Amniotic epithelial cell (primary cell): ENCODE data around the gene EXOC3L1.
A peak's percentile ranks its signal among the peaks of the same experiment; 100 is the strongest.

Experiments
- DNase-seq: peaks from one replicate; pipeline ENCODE4 v3.0.0-alpha.2; 2010; ENCODE audit warnings: low read depth

Gene EXOC3L1

DNA sequence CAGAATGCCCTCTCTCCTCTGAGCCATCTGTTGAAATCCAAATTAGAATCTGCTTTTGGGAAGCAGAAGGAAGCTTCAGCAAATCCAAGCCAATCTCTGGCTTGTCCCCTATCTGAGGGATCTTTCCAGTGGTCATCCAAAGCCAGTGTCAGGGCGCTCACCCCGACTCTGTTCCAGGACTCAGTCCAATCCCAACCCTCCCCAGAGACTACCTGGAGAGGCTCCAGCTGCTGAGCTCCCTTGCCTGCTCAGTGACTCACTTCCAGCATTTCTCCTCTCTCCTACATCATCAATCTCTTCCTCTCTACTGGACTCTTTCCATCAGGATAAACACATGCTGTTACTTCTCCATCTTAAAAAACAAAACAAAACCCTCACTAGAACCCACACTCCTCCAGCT is 8.6 kb downstream of the EXOC3L1 start:
- DNase-seq: peak; percentile 87

DNA sequence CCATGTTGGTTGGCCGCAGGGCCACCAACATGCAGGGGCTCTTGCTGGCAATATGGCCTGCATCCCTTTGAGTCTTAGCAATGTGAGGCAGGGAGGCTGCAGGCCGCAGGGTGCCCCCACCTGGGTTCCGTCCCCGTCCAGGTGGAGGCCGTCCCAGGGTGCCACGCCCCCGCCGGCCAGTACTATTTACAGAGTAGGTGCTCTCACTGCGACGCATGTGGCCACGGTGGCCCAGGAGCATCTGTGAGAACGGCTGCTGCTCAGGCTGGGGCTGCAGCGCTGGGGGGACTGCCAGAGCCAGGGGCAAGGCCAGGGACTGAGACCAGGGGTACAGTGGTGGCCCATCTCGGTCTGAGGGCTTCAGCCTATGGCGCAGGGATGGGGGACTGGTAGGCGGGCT is 9.8 kb downstream of the EXOC3L1 start:
- no peak for DNase-seq

- DNase-seq: no peak
Measured at GRCh38 chr16:67179421-67180080, 10.4 kb downstream of the EXOC3L1 start.

DNA sequence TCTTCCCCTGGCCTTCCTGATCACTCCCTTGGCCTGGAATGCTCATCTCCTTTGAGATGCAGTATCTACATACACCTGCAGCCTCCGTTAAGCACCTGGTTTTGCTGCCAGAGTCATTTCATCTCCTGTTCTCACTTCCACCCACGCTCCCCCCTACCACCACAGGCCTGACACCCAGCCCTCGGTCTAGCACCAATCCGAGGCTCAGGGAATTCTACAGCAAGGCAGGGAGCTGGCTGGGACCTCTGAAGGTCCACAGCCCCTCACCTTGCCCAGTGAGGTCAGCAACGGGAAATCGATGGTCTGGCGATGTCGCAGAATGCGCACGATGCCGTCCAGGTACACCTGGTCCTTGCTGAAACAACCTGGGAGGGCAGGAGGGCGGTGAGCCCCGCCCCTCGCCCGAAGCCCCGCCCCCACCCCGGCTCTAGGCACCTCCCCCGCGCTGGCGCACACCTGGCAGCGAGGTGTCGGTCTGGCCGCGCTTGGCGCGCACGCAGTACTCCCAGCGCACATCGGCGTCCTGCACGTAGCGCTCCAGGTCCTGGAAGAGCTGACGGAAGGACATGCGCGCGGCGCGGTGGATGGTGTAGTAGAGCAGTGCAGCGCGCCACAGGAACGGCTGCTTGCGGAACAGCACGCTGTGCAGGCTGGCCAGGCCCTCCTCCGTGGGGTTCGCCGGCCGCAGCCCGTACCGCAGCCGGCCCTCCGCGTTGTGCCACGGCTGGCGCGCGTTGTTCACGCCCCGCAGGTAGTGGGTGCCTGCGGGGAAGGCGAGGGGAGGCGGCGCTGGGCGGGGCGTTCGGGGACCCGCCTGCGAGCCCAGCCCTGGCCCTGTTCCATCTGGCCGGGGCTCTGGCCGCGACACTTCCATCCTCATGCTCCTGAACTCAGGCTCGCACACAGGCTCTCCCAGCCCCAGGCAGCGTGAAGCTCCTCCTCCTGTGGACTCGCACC is 11.9 kb downstream of the EXOC3L1 start:
- DNase-seq: peak; percentile 58

- DNase-seq: no peak
Measured at GRCh38 chr16:67176662-67177061, 13.3 kb downstream of the EXOC3L1 start.

DNA sequence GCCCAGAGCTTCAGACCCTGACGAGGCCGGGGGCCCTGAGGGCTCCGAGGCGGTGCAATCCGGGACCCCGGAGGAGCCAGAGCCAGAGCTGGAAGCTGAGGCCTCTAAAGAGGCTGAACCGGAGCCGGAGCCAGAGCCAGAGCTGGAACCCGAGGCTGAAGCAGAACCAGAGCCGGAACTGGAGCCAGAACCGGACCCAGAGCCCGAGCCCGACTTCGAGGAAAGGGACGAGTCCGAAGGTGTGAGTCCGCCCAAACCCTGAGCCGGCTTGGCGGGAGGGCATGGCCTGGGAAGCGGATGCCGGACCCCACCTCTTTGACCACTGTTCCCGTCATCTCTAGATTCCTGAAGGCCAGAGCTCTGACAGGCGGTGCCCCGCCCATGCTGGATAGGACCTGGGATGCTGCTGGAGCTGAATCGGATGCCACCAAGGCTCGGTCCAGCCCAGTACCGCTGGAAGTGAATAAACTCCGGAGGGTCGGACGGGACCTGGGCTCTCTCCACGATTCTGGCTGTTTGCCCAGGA is 15.2 kb downstream of the EXOC3L1 start:
- DNase-seq: no peak

DNA sequence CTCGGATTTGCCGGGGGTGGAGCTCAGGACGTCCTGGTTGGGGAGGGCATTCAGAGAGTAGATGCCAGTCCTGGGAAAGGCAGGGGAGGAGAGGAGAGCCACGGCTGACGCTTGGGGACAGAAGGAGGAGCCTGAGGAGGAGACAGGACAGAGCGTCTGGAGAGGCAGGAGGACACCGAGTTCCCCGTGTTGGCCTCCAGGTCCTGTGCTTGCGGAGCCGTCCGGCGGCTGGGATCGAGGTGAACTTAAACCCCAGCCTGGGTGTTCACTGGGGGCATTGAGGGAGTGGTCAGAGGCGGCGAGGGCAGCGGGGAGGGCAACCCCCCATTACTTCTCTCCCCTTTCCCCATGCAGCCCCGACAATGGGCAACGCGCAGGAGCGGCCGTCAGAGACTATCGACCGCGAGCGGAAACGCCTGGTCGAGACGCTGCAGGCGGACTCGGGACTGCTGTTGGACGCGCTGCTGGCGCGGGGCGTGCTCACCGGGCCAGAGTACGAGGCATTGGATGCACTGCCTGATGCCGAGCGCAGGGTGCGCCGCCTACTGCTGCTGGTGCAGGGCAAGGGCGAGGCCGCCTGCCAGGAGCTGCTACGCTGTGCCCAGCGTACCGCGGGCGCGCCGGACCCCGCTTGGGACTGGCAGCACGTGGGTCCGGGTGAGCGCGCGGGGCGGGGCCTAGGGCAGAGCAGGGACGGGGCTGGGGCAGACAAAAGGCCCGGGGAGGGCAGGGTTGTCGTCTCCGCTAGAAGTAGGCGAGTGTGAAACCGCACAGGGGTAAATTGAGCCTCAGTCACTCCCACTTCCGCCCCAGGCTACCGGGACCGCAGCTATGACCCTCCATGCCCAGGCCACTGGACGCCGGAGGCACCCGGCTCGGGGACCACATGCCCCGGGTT is 15.9 kb downstream of the EXOC3L1 start:
- DNase-seq: peak; percentile 84

- no peak for DNase-seq
Measured at GRCh38 chr16:67173323-67173722, 16.6 kb downstream of the EXOC3L1 start.

- peak; percentile 39 for DNase-seq
Measured at GRCh38 chr16:67170949-67171649, 18.8 kb downstream of the EXOC3L1 start.

DNA sequence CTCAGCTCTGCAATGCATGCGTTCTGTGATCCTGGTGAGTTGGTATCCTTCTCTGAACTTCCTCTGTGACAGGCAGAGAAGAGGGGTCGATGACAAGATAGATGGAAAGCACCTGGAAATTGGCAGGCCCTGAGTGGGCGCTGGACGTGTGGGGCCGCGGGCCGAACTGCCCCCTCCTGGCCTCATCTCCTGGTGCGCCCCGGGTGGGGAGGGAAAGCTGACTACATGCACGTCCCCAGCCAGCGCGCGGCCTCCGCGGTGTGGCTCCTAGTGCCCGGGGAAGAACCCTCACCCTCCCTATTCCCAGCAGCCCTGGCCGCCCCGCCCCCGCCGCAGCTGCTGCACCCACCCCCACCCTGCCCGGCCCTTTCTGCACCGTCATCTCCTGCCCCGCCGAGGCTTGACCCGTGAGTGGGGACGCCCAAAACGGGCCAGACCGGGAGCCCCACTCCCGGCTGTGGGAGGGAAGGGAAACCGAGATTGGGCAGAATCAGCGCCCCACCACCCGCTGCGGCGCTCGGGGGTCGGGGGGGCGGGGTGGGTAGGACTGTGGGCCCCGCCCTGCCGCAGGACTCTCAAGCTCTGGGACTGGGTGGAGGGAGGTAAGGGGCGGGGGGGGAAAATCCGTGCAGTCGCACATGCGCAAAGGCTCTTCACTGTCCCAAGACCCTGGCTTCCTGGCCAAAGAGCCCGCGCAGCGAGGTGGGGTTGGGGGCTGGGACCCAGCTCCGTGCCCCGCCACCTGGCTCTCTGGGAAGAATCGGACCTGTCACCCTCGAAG is 19.6 kb downstream of the EXOC3L1 start, which contains the start of gene NOL3:
TSS of gene NOL3 (plus strand) at position 371 of the 781 bp plus-strand sequence.
- DNase-seq: peak; percentile 75

DNA sequence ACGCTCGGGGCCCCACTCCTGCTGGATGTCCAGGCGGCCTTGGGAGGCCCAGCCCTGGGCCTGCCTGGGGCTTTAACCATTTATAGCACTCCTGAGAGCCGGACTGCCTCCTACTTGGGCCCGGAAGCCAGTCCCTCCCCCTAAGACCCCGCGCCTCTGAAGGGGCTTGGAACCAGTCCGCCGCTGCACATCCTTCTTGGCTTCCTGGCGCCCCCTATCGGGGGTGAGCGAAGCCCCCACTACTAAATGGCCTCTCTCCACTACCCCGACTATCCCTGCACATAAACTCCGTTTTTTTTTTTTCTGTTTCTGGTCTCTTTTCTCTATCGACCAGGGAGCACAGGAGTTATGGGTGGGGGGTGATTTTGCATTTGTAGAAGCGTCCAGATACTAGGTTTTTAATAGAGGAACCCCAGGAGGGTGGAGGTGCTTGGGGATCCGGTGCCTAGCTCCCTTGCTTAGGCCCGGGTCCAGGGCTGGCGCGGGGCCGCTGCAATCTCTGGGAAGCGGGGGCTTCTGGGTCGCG is 20.2 kb downstream of the EXOC3L1 start:
- DNase-seq: no peak

DNA sequence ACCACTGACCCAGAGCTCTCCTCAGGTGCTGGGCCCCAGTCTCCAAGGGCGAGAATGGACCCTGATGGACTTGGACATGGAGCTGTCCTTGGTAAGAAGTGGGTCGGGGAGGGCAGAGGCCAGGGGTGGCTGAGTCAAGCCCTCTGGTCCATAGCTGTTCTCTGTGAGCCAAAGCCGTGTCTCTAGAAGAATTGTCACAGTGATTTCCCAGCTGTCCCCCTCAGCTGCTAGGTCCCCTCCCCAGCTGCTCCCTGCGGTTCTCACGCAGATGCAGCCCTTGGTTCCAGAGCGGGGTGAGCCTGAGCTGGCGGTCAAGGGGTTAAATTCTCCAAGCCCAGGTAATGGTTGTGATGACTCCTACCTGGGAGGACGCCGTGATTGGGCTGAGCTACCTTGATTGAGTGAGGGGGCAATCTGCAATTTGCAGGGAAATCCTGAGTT is 20.9 kb downstream of the EXOC3L1 start:
- no peak for DNase-seq

DNA sequence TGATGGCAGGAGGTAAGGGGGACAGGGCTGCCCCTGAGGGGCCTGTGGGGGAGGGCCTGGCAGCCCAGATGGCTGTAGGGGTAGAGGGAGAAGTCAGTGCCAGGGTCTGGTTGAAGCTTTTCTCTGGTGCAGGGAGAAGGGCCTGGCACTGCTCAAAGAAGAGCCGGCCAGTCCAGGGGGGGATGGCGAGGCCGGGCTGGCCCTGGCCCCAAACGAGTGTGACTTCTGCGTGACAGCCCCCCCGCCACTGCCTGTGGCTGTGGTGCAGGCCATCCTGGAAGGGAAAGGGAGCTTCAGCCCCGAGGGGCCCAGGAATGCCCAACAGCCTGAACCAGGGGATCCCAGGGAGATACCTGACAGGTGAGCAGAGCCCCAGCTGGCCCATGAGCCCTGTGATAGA is 22.3 kb downstream of the EXOC3L1 start:
- no peak for DNase-seq

DNA sequence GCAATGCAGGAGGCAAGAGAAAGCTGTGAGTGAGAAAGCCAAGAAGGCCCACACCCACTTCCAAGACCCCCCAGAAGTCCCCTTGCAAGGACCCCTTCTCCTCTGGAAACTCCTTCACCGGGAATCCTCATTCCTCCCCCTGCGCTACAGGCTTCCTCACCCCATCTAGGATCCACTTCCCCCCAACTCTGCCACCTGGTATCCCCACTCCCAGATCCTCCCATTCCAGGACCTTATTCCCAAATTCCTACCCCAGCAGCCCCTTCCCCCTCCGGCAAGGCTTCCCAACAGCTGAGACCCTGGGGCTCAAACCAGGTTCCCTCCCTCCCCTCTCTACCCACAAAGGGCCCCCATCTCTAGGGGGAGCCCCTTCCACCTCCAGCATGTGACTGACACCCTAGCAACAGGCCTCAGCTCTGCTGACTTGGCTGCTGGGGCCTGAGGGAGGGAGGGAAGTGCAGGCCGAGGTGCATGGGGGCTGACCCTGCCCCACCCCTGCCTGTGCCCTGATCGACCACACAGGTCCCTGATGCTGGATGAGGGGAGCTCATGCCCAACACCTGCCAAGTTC is 23.3 kb downstream of the EXOC3L1 start:
- DNase-seq: no peak

- no peak for DNase-seq
Measured at GRCh38 chr16:67166110-67166547, 23.8 kb downstream of the EXOC3L1 start.

GRCh38 chr16:67165121-67166078 is 24.5 kb downstream of the EXOC3L1 start:
- no peak for DNase-seq

GRCh38 chr16:67164599-67165061 is 25.3 kb downstream of the EXOC3L1 start, which contains the start of gene HSF4:
TSS of gene HSF4 (plus strand) at chr16:67164745. CDS start at chr16:67164812, 67 bp downstream.
- no peak for DNase-seq

DNA sequence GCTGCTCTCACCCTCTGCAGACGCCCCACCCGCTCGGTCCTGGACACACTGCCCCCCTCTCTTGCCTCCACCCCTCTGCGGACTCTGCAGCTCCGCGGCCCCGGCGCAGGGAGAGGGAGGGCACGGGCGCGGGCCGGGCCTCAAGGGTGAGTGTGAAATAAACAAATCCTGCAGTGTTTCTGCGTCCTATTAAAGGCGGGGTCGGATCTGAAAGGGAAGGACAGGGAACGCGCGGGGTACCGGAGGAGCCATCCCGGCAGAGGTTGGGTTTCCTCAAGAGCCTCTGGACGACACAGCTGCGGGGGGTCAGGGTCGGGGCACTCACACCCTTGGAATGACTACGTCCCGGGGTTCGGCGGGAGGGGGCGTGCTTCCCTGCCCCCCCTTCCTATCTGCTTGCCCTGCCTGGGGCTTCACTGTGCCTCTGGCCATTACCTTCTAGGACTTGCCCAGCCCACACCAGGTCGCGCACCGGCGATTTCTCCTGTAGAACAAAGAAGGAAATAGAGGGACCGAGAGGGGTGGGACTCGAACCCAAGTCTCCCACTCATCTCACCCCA is 25.9 kb downstream of the EXOC3L1 start:
- no peak for DNase-seq
